K562 (cell line): Measurements from ENCODE around the gene ERVH48-1. TPM values are rescaled to one million over a fixed set of nuclear protein-coding genes. Genes with fewer than 3 reads are reported as not detected.
A peak's percentile ranks its signal among the peaks of the same experiment; 100 is the strongest.

Experiments used
- FOXP1 ChIP-seq: sonication (generic); formaldehyde crosslinking; IDR thresholded peaks from 2 replicates; pipeline ENCODE4 v1.8.0; 2022; ENCODE audit warnings: mild to moderate bottlenecking, missing genetic modification reagents
- THRAP3 ChIP-seq: fragments of 450-650 bp; IDR thresholded peaks from 2 replicates; pipeline ENCODE4 v1.6.1; 2016; ENCODE audit warnings: mild to moderate bottlenecking, inconsistent platforms, borderline replicate concordance
- polyA plus RNA-seq, 8 experiments: library from polyadenylated mRNA; depleted of rRNA in 4 of 8; stranded (reverse) in 5 of 8; unstranded in 3 of 8; fragments of >200 nt; fragmentation: Nextera tagmentation in 2 of 8; fragmentation: Illumina TruSeq in 1 of 8; extraction: Ambion mirVana in 2 of 8; extraction: Trizol in 1 of 8; gene quantifications; 2 replicates each; pipeline versions ENCODE4 v1.2.1 to v1.2.3, GENCODE V29; 2011 to 2014; ENCODE audit warnings: inconsistent platforms in 1 of 8, missing spikeins in 1 of 8
- total RNA-seq, 7 experiments: library from RNA; depleted of rRNA in 6 of 7; stranded (reverse); fragments of >200 nt in 6 of 7; fragmentation: Illumina TruSeq in 2 of 7; extraction: Trizol in 2 of 7; gene quantifications; 2 replicates each; pipeline versions ENCODE4 v1.2.1 to v1.2.3, GENCODE V29; 2011 to 2021; ENCODE audit warnings: low replicate concordance in 1 of 7
- TF ChIP-seq, protein P1 (sequence below): fragments of 200-600 bp; sonication (generic); IDR thresholded peaks from one replicate; pipeline ENCODE4 v1.6.1; 2012; ENCODE audit warnings: mild to moderate bottlenecking, low read depth, low read length, inconsistent platforms

ERVH48-1 gene
- total and polyA plus RNA-seq, 9 of the 15 experiments (the other 6 are each of a cell fraction or from before 2014, with no cell fraction given) = 0.08 to 0.49 (median 0.16) TPM; not detected in 3

DNA sequence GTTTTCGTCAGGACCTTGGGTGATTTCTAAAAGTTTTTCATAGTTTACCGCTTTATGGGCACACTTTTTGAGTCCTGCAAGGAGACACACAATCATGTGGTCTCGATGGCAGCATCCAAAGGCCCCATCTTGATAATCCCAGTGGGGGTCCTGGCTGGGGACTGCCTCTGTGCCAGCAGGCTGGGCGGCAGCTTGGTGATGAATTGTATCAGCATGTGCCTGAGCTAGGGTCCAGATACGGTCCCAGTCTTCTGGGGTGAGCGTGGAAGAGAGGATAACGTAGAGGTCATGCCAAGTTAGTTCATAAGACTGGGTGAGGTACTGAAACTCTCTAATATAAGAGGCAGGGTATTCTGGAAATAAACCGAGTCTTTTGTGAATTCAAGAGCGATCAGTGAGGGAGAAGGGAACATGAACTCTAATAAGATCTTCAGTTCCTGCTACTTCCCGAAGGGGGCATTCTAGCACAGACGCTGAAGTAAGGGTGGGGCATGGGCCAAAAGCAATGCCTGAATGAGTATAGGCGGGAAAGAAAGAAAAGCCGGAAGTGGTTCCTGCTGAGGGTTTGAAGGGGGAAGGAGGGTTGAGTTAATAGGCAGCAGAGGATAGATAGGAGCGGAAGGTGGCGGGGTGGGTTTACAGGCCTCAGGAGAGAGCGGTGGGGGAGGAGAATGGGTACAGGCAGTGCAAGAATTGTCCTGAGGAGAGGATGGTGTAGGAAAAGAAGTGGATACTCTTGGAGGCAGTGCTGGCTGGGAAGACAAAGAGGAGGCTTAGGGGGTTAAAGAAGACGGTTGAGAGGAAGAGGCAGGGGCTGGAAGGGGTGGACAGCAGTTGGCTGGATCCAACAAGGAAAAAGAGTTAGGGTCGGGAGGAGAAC lies 1.6 kb downstream of the ERVH48-1 start (continued):
- TF ChIP-seq, protein P1, sequence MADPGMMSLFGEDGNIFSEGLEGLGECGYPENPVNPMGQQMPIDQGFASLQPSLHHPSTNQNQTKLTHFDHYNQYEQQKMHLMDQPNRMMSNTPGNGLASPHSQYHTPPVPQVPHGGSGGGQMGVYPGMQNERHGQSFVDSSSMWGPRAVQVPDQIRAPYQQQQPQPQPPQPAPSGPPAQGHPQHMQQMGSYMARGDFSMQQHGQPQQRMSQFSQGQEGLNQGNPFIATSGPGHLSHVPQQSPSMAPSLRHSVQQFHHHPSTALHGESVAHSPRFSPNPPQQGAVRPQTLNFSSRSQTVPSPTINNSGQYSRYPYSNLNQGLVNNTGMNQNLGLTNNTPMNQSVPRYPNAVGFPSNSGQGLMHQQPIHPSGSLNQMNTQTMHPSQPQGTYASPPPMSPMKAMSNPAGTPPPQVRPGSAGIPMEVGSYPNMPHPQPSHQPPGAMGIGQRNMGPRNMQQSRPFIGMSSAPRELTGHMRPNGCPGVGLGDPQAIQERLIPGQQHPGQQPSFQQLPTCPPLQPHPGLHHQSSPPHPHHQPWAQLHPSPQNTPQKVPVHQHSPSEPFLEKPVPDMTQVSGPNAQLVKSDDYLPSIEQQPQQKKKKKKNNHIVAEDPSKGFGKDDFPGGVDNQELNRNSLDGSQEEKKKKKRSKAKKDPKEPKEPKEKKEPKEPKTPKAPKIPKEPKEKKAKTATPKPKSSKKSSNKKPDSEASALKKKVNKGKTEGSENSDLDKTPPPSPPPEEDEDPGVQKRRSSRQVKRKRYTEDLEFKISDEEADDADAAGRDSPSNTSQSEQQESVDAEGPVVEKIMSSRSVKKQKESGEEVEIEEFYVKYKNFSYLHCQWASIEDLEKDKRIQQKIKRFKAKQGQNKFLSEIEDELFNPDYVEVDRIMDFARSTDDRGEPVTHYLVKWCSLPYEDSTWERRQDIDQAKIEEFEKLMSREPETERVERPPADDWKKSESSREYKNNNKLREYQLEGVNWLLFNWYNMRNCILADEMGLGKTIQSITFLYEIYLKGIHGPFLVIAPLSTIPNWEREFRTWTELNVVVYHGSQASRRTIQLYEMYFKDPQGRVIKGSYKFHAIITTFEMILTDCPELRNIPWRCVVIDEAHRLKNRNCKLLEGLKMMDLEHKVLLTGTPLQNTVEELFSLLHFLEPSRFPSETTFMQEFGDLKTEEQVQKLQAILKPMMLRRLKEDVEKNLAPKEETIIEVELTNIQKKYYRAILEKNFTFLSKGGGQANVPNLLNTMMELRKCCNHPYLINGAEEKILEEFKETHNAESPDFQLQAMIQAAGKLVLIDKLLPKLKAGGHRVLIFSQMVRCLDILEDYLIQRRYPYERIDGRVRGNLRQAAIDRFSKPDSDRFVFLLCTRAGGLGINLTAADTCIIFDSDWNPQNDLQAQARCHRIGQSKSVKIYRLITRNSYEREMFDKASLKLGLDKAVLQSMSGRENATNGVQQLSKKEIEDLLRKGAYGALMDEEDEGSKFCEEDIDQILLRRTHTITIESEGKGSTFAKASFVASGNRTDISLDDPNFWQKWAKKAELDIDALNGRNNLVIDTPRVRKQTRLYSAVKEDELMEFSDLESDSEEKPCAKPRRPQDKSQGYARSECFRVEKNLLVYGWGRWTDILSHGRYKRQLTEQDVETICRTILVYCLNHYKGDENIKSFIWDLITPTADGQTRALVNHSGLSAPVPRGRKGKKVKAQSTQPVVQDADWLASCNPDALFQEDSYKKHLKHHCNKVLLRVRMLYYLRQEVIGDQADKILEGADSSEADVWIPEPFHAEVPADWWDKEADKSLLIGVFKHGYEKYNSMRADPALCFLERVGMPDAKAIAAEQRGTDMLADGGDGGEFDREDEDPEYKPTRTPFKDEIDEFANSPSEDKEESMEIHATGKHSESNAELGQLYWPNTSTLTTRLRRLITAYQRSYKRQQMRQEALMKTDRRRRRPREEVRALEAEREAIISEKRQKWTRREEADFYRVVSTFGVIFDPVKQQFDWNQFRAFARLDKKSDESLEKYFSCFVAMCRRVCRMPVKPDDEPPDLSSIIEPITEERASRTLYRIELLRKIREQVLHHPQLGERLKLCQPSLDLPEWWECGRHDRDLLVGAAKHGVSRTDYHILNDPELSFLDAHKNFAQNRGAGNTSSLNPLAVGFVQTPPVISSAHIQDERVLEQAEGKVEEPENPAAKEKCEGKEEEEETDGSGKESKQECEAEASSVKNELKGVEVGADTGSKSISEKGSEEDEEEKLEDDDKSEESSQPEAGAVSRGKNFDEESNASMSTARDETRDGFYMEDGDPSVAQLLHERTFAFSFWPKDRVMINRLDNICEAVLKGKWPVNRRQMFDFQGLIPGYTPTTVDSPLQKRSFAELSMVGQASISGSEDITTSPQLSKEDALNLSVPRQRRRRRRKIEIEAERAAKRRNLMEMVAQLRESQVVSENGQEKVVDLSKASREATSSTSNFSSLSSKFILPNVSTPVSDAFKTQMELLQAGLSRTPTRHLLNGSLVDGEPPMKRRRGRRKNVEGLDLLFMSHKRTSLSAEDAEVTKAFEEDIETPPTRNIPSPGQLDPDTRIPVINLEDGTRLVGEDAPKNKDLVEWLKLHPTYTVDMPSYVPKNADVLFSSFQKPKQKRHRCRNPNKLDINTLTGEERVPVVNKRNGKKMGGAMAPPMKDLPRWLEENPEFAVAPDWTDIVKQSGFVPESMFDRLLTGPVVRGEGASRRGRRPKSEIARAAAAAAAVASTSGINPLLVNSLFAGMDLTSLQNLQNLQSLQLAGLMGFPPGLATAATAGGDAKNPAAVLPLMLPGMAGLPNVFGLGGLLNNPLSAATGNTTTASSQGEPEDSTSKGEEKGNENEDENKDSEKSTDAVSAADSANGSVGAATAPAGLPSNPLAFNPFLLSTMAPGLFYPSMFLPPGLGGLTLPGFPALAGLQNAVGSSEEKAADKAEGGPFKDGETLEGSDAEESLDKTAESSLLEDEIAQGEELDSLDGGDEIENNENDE = no peak
- TF ChIP-seq FOXP1 (0 out of 2 replicates have a peak, but pooled peaks have one; percentile 34), THRAP3 (peak; percentile 93; the same call in 1 of the 2 replicates)
